Mammary epithelial cell (primary cell): ENCODE measurements around the gene ADAR.

ENCODE experiments used
- EZH2 ChIP-seq: IDR thresholded peaks from 2 replicates; pipeline ENCODE4 v1.6.1; 2012; ENCODE audit warnings: low read length, inconsistent platforms, borderline replicate concordance
- TF ChIP-seq, protein P1 (sequence below), 2 donors: IDR thresholded peaks in 1 of 2; conservative IDR thresholded peaks in 1 of 2; 2 replicates each; pipeline ENCODE4 v1.5.1; 2011 to 2012; ENCODE audit warnings: inconsistent platforms in 2 of 2, low read length in 2 of 2, mild to moderate bottlenecking in 2 of 2, control low read depth in 1 of 2, low read depth in 1 of 2; ENCODE audit not compliant: insufficient read depth in 1 of 2; ENCODE audit errors: extremely low read depth in 1 of 2

- TF ChIP-seq, protein P1, sequence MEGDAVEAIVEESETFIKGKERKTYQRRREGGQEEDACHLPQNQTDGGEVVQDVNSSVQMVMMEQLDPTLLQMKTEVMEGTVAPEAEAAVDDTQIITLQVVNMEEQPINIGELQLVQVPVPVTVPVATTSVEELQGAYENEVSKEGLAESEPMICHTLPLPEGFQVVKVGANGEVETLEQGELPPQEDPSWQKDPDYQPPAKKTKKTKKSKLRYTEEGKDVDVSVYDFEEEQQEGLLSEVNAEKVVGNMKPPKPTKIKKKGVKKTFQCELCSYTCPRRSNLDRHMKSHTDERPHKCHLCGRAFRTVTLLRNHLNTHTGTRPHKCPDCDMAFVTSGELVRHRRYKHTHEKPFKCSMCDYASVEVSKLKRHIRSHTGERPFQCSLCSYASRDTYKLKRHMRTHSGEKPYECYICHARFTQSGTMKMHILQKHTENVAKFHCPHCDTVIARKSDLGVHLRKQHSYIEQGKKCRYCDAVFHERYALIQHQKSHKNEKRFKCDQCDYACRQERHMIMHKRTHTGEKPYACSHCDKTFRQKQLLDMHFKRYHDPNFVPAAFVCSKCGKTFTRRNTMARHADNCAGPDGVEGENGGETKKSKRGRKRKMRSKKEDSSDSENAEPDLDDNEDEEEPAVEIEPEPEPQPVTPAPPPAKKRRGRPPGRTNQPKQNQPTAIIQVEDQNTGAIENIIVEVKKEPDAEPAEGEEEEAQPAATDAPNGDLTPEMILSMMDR (conservative IDR thresholded peaks at IDR 0.05 in 1 of 2, IDR thresholded peaks at IDR 0.05 in 1 of 2; ENCODE audit: extremely low read depth in 1 of 2, insufficient read depth in 1 of 2, low read depth in 1 of 2, low read length in 2 of 2) = no peak
- TF ChIP-seq EZH2 = no peak
Observed at GRCh38 chr1:154567386-154568156, 40.4 kb downstream of the ADAR start, which contains the start of gene CHRNB2.
